Liver (tissue), 3 donors: ENCODE measurements around the gene PCSK4.

ENCODE experiments used
- CTCF ChIP-seq: fragments of 150-350 bp; IDR thresholded peaks from 2 replicates; pipeline ENCODE4 v1.5.1; 2017; ENCODE audit warnings: improper control_type of control experiment, low read depth, low read length; ENCODE audit not compliant: missing input control
- GABPA ChIP-seq, 2 donors: IDR thresholded peaks in 1 of 2; conservative IDR thresholded peaks in 1 of 2; 2 replicates each; pipeline ENCODE4 v1.6.1; 2016; ENCODE audit warnings: antibody characterized with exemption in 2 of 2, mild to moderate bottlenecking in 1 of 2, moderate library complexity in 1 of 2
- TAF1 ChIP-seq: conservative IDR thresholded peaks from 2 replicates; pipeline ENCODE4 v1.6.1; 2016; ENCODE audit warnings: antibody characterized with exemption, mild to moderate bottlenecking
- ZBTB33 ChIP-seq: IDR thresholded peaks from 2 replicates; pipeline ENCODE4 v1.6.1; 2016; ENCODE audit warnings: antibody characterized with exemption
- donor health status: healthy.
- donor health status: healthy.

- TF ChIP-seq CTCF (no peak), TAF1 (no peak), ZBTB33 (no peak), GABPA (IDR thresholded peaks at IDR 0.05 in 1 of 2, conservative IDR thresholded peaks at IDR 0.05 in 1 of 2) (no peak)
Measured at GRCh38 chr19:1488282-1488601, 1.9 kb downstream of the PCSK4 start.
